PC-9 (cell line): ENCODE measurements around the gene CTAG1B. TPM values are rescaled to one million over a fixed set of nuclear protein-coding genes. Genes with fewer than 3 reads are reported as not detected.

Source experiments
- BruUV-seq: library from RNA; stranded (reverse); fragments of 400-500 nt; replicated peaks from 2 replicates; lab custom pipeline; 2021; lab: Mats Ljungman, UMichigan
- CTCF ChIA-PET: fragments of 300-600 bp; sonication (Branson Sonifier 250); formaldehyde crosslinking; loops from one replicate; lab custom pipeline; 2022; ENCODE audit warnings: antibody characterized with exemption; lab: Charles Lee
- POLR2A ChIA-PET: fragments of 300-600 bp; sonication (Branson Sonifier 250); formaldehyde crosslinking; loops from one replicate; lab custom pipeline; 2022; ENCODE audit warnings: antibody characterized with exemption; ENCODE audit not compliant: unreplicated experiment; lab: Charles Lee
- DNase-seq, 2 experiments: peaks; one replicate each; pipeline versions ENCODE4 v3.0.0 to v3.0.0-alpha.2; 2015 to 2022; ENCODE audit warnings: mixed read lengths in 1 of 2
- H2AFZ ChIP-seq: fragments of 200-600 bp; sonication (generic); 2 replicates; pipeline ENCODE4 v1.8.1; 2017; ENCODE audit warnings: antibody characterized with exemption
- H3F3A ChIP-seq: fragments of 200-600 bp; sonication (generic); 2 replicates; pipeline ENCODE4 v1.8.1; 2017; ENCODE audit warnings: antibody characterized with exemption, mild to moderate bottlenecking, low read depth; ENCODE audit not compliant: insufficient read depth
- H3K27ac ChIP-seq: fragments of 200-600 bp; sonication (generic); 2 replicates; pipeline ENCODE4 v1.6.1; 2016; ENCODE audit warnings: mixed run types
- H3K27me3 ChIP-seq: fragments of 200-600 bp; sonication (generic); 2 replicates; pipeline ENCODE4 v1.6.1; 2016; ENCODE audit warnings: low read depth, mixed run types; ENCODE audit not compliant: insufficient read depth
- H3K36me3 ChIP-seq: fragments of 200-600 bp; sonication (generic); 2 replicates; pipeline ENCODE4 v1.6.1; 2016; ENCODE audit warnings: low read depth, mixed run types
- H3K4me1 ChIP-seq: fragments of 200-600 bp; sonication (generic); replicated peaks from 2 replicates; pipeline ENCODE4 v1.6.1; 2016; ENCODE audit warnings: mixed run types; ENCODE audit not compliant: insufficient read depth
- H3K4me2 ChIP-seq: fragments of 200-600 bp; sonication (generic); 2 replicates; pipeline ENCODE4 v1.6.1; 2017; ENCODE audit warnings: mixed run types
- H3K4me3 ChIP-seq: fragments of 200-600 bp; sonication (generic); 2 replicates; pipeline ENCODE4 v1.6.1; 2016; ENCODE audit warnings: mixed run types
- H3K79me2 ChIP-seq: fragments of 200-600 bp; sonication (generic); 2 replicates; pipeline ENCODE4 v1.6.1; 2017; ENCODE audit warnings: low read depth, mixed run types
- H3K9me2 ChIP-seq: fragments of 200-600 bp; sonication (generic); 2 replicates; pipeline ENCODE4 v1.8.1; 2017; ENCODE audit warnings: mild to moderate bottlenecking; ENCODE audit not compliant: insufficient read depth
- H3K9me3 ChIP-seq: fragments of 200-600 bp; sonication (generic); 2 replicates; pipeline ENCODE4 v1.8.1; 2016; ENCODE audit warnings: low read depth; ENCODE audit not compliant: insufficient read depth
- H4K20me1 ChIP-seq: fragments of 200-600 bp; sonication (generic); 2 replicates; pipeline ENCODE4 v1.8.1; 2017; ENCODE audit not compliant: insufficient read depth
- EZH2 ChIP-seq: fragments of 200-600 bp; sonication (generic); IDR thresholded peaks from 2 replicates; pipeline ENCODE4 v1.8.0; 2017; ENCODE audit warnings: antibody characterized with exemption, low read depth
- intact Hi-C: fragments of 100-400 bp; cut with micrococcal nuclease; formaldehyde crosslinking; loops from one replicate; pipeline ENCODE4 v1.10.0; 2022; ENCODE audit not compliant: unreplicated experiment
- total RNA-seq: library from RNA; stranded (reverse); gene quantifications from 2 replicates; pipeline ENCODE4 v1.2.3, GENCODE V29; 2021
- TF ChIP-seq, protein P1 (sequence below): fragments of 200-600 bp; sonication (generic); conservative IDR thresholded peaks from 2 replicates; pipeline ENCODE4 v1.6.1; 2017; ENCODE audit warnings: mixed run types, antibody characterized with exemption, mild to moderate bottlenecking, moderate library complexity

CTAG1B gene
- total RNA-seq, 1 experiment from 2014 or later, result not detected

- peak; percentile 96 to 98 for DNase-seq
These were observed 22.7 kb downstream of the CTAG1B start for GRCh38 chrX:154596290-154596929.

DNA sequence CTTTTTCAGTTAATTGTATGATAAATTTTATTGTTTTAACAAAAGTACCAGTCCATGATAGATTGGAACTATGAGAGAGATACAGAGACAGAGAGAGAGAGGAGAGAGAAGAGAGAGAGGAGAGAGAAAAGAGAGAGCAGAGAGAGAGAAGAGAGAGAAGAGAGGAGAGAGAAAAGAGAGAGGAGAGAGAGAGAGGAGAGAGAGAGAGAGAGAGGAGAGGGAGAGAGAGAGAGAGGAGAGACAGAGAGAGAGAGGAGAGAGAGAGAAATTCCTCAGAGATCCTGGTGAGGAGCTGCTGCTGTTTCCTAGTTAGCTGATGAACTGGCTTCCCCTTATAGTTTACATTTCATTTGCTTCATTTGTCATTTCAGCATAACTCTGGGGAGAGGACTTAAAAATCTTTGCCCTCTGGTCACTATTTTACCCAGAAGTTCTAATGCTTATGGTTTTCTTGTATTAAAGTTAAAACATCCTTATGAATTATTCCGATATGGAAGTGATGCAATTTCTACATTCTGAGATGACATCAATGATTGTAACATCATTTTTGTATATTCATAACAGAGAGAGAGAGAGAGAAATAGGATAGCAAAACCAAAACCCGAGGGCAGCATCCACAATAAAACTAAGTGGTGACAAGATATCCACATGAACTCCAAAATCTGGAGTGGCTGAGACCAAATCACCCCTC is 23.4 kb downstream of the CTAG1B start:
- ChIA-PET CTCF (no interaction called here), POLR2A (interaction anchor here (0.5 to 1.1 kb wide), 4 partner anchors 16 to 623 kb away, joined by 3 to 7 read pairs (median 5); partner anchors contain the start of genes IKBKG and TMEM187)
- Histone ChIP-seq H4K20me1 (no peaks in the 10 kb centered on the region), H3K4me2 (peak overlapping the region; percentile 77), H3K9me2 (no peaks in the 10 kb centered on the region), H3K36me3 (no peaks in the 10 kb centered on the region), H3K4me3 (peak overlapping the region; percentile 32; the same call in 1 of the 2 replicates), H3K9me3 (no peaks in the 10 kb centered on the region; the same call in 1 of the 2 replicates), H3F3A (peaks cover 49% of the 10 kb centered on the region), H3K27ac (peak overlapping the region; percentile 98), H3K79me2 (no peaks in the 10 kb centered on the region), H3K27me3 (no peaks in the 10 kb centered on the region), H3K4me1 (peaks cover 61% of the 10 kb centered on the region), H2AFZ (peak overlapping the region; percentile 52)
- TF ChIP-seq, protein P1, sequence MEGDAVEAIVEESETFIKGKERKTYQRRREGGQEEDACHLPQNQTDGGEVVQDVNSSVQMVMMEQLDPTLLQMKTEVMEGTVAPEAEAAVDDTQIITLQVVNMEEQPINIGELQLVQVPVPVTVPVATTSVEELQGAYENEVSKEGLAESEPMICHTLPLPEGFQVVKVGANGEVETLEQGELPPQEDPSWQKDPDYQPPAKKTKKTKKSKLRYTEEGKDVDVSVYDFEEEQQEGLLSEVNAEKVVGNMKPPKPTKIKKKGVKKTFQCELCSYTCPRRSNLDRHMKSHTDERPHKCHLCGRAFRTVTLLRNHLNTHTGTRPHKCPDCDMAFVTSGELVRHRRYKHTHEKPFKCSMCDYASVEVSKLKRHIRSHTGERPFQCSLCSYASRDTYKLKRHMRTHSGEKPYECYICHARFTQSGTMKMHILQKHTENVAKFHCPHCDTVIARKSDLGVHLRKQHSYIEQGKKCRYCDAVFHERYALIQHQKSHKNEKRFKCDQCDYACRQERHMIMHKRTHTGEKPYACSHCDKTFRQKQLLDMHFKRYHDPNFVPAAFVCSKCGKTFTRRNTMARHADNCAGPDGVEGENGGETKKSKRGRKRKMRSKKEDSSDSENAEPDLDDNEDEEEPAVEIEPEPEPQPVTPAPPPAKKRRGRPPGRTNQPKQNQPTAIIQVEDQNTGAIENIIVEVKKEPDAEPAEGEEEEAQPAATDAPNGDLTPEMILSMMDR, result peak; percentile 64
- TF ChIP-seq EZH2, result no peak
- intact Hi-C loops, result loop anchor here (1.0 kb wide), 1 partner anchor 9 kb away; no protein-coding TSS in a partner anchor
- peak in 1 of 2 experiments; percentile 61 for DNase-seq
- BruUV-seq, result no TSS peak

More at GRCh38 chrX:154596290-154596929, 22.7 kb downstream of the CTAG1B start:
- Histone ChIP-seq H3K27me3 (no peaks in the 10 kb centered on the region), H4K20me1 (no peaks in the 10 kb centered on the region), H3K9me2 (no peaks in the 10 kb centered on the region), H3K4me2 (peak overlapping the region; percentile 77), H3F3A (peaks cover 56% of the 10 kb centered on the region), H3K27ac (peak overlapping the region; percentile 98), H3K4me1 (peaks cover 68% of the 10 kb centered on the region), H3K36me3 (no peaks in the 10 kb centered on the region), H3K4me3 (peak overlapping the region; percentile 32; the same call in 1 of the 2 replicates), H3K79me2 (no peaks in the 10 kb centered on the region), H2AFZ (no peak overlapping the region), H3K9me3 (no peaks in the 10 kb centered on the region; the same call in 1 of the 2 replicates)
- intact Hi-C loops, result loop anchor here (1.0 kb wide), 1 partner anchor 8 kb away; no protein-coding TSS in a partner anchor
- BruUV-seq, result no TSS peak
- TF ChIP-seq, protein P1, result no peak
- no peak for TF ChIP-seq EZH2
- ChIA-PET CTCF (no interaction called here), POLR2A (interaction anchor here (0.5 to 1.1 kb wide), 6 partner anchors 15 to 227 kb away, joined by 3 to 7 read pairs (median 6); partner anchors contain the start of gene IKBKG)

DNA sequence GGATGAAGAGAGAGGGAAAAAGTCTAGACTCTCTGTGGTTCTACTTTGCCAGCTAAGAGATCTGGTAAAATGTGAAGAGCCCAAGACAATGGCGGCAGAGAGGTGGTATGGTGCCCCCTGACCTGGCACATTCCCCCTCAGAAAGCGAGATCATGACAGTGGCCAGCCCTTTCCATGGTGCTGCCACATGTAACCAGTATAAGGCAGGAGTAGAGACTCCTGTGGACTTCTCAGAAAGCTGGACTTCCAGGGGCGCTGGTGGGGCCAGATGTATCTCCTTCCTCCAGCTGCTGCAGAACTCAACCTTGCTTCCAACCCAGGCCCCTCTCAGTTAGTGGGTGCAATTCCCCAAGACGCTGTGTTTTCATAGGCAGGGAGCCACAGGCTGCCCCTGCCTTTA is 24.6 kb downstream of the CTAG1B start:
- Histone ChIP-seq H3K4me2 (peak overlapping the region; percentile 77), H3K9me3 (no peaks in the 10 kb centered on the region; the same call in 1 of the 2 replicates), H3K27me3 (no peaks in the 10 kb centered on the region), H2AFZ (no peak overlapping the region), H3K27ac (peak overlapping the region; percentile 98), H4K20me1 (no peaks in the 10 kb centered on the region), H3K9me2 (no peaks in the 10 kb centered on the region), H3K79me2 (no peaks in the 10 kb centered on the region), H3K4me3 (no peak overlapping the region), H3K4me1 (peaks cover 51% of the 10 kb centered on the region), H3F3A (peaks cover 41% of the 10 kb centered on the region), H3K36me3 (no peaks in the 10 kb centered on the region)
- POLR2A ChIA-PET, result no interaction called here
- no peak for DNase-seq
- BruUV-seq, result no TSS peak
- intact Hi-C loops, result no loop called here
- no peak for TF ChIP-seq EZH2
- TF ChIP-seq, protein P1, result no peak
- CTCF ChIA-PET, result no interaction called here
